ENCODE measurements around the gene TRAPPC3.

DNA sequence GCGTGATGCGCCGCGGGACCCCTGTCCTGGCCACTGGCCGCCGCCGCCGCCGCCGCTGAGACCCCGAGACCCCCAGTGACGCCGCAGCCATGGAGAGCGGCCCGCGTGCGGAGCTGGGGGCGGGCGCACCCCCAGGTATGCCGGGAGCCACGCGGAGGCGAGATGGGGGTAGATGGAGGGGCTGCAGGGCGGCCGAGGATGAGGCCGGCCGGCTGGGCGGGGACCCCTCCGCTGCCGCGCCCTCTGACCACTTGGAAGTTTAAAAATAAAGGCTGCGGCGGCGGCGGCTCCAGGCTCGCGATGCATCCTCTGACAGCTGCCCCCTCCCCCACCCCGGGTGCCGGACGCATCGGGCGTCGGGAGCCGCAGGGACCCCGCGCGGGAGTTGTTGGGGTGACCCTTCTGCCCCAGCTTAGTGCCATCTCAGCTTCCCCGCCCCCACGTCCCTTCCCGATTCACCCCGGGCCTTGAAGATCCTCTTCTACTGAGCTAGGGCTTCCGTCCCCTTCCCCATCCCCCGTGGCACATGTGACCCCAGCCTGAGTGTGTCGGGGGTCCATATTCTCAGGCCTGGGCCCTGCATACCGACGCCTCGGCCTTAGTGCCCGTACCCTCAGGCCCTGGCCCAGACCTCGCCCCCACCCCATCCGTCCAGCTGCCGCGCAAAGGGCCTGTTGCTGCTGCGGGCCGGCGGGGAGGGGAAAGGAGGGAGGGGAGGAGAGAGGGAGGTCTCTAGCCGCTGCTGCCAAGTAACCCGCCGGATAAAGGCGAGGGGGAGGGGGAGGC lies 7.2 kb upstream of the TRAPPC3 start:
- TF ChIP-seq ZNF596 (tag by site-specific recombination; IDR thresholded peaks at IDR 0.05), result 0 out of 2 replicates have a peak, but pooled peaks have one; percentile 17
- TF ChIP-seq, protein P1, sequence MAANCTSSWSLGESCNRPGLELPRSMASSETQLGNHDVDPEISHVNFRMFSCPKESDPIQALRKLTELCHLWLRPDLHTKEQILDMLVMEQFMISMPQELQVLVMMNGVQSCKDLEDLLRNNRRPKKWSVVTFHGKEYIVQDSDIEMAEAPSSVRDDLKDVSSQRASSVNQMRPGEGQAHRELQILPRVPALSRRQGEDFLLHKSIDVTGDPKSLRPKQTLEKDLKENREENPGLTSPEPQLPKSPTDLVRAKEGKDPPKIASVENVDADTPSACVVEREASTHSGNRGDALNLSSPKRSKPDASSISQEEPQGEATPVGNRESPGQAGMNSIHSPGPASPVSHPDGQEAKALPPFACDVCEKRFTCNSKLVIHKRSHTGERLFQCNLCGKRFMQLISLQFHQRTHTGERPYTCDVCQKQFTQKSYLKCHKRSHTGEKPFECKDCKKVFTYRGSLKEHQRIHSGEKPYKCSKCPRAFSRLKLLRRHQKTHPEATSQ (tag by site-specific recombination; IDR thresholded peaks at IDR 0.05), result peak; percentile 46; the same call in 1 of the 2 replicates
- TF ChIP-seq, protein P2, sequence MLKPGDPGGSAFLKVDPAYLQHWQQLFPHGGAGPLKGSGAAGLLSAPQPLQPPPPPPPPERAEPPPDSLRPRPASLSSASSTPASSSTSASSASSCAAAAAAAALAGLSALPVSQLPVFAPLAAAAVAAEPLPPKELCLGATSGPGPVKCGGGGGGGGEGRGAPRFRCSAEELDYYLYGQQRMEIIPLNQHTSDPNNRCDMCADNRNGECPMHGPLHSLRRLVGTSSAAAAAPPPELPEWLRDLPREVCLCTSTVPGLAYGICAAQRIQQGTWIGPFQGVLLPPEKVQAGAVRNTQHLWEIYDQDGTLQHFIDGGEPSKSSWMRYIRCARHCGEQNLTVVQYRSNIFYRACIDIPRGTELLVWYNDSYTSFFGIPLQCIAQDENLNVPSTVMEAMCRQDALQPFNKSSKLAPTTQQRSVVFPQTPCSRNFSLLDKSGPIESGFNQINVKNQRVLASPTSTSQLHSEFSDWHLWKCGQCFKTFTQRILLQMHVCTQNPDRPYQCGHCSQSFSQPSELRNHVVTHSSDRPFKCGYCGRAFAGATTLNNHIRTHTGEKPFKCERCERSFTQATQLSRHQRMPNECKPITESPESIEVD (tag by site-specific recombination; IDR thresholded peaks at IDR 0.05), result no peak
- TF ChIP-seq CTCF (tag by site-specific recombination; IDR thresholded peaks at IDR 0.05), result peak; percentile 13; the same call in 1 of the 2 replicates
- 0 out of 2 replicates have a peak, but pooled peaks have one; percentile 34 for TF ChIP-seq ZFP37 (tag by site-specific recombination; IDR thresholded peaks at IDR 0.05)
